NCI-H460 (cell line): Measurements from ENCODE around the gene CGB5. TPM values are rescaled to one million over a fixed set of nuclear protein-coding genes. Genes with fewer than 3 reads are reported as not detected.
"Not testable (repeated sequence)": the region's sequence is repeated elsewhere in the genome, so short reads cannot be mapped to it uniquely, and the experiment has no call there.

Experiments
- DNase-seq: peaks from one replicate; pipeline ENCODE4 v3.0.0-alpha.2; 2016; ENCODE audit warnings: low read depth; ENCODE audit errors: extremely low read depth
- total RNA-seq: library from RNA; depleted of rRNA; stranded (reverse); fragments of >200 nt; shearing (Covaris generic); gene quantifications from 2 replicates; pipeline ENCODE4 v1.2.3, GENCODE V29; 2014

Gene CGB5
- total RNA-seq, 1 experiment from 2014 or later, result not detected

- no peak for DNase-seq
Observed at GRCh38 chr19:49020931-49021895, 22.4 kb upstream of the CGB5 start.

- DNase-seq, result no peak
Observed at GRCh38 chr19:49022116-49022515, 21.5 kb upstream of the CGB5 start.

GRCh38 chr19:49024233-49024632, 19.4 kb upstream of the CGB5 start, which contains the start of gene CGB3:
TSS of gene CGB3 (minus strand) at chr19:49024333. CDS start at chr19:49023971, 362 bp downstream.
- not testable (repeated sequence) for DNase-seq

GRCh38 chr19:49025088-49025487, 18.6 kb upstream of the CGB5 start:
- not testable (repeated sequence) for DNase-seq

- not testable (repeated sequence) for DNase-seq
Observed at GRCh38 chr19:49025599-49025998, 18.0 kb upstream of the CGB5 start.

- DNase-seq, result not testable (repeated sequence)
Observed at GRCh38 chr19:49028686-49029085, 15.0 kb upstream of the CGB5 start.

GRCh38 chr19:49029749-49030148, 13.9 kb upstream of the CGB5 start:
- DNase-seq, result not testable (repeated sequence)

GRCh38 chr19:49030323-49030722, 13.3 kb upstream of the CGB5 start:
- DNase-seq, result not testable (repeated sequence)

GRCh38 chr19:49031642-49032301, 11.9 kb upstream of the CGB5 start, which contains the start of gene CGB2:
TSS of gene CGB2 (plus strand) at chr19:49031890. CDS start at chr19:49032096, 206 bp downstream.
- peak; percentile 47 for DNase-seq

GRCh38 chr19:49036815-49037214, 6.8 kb upstream of the CGB5 start, which contains the start of gene CGB1:
TSS of gene CGB1 (minus strand) at chr19:49036895. CDS start at chr19:49036711, 184 bp downstream.
- DNase-seq, result peak; percentile 26

GRCh38 chr19:49038111-49038510, 5.5 kb upstream of the CGB5 start:
- DNase-seq, result not testable (repeated sequence)

GRCh38 chr19:49038557-49039276, 4.9 kb upstream of the CGB5 start:
- not testable (repeated sequence) for DNase-seq

GRCh38 chr19:49039736-49040135, 3.9 kb upstream of the CGB5 start:
- DNase-seq, result not testable (repeated sequence)

- DNase-seq, result no peak
Observed at GRCh38 chr19:49042177-49042576, 1.5 kb upstream of the CGB5 start.

- not testable (repeated sequence) for DNase-seq
Observed at GRCh38 chr19:49042666-49043065, 982 bp upstream of the CGB5 start.

GRCh38 chr19:49049011-49049410, 5.4 kb downstream of the CGB5 start, which contains the start of gene CGB8:
TSS of gene CGB8 (minus strand) at chr19:49049111. CDS start at chr19:49048739, 372 bp downstream.
- not testable (repeated sequence) for DNase-seq

GRCh38 chr19:49049834-49050233, 6.2 kb downstream of the CGB5 start:
- DNase-seq, result not testable (repeated sequence)

GRCh38 chr19:49050376-49051033, 6.9 kb downstream of the CGB5 start:
- not testable (repeated sequence) for DNase-seq

- DNase-seq, result no peak
Observed at GRCh38 chr19:49056101-49056901, 12.7 kb downstream of the CGB5 start.
